Measurements from ENCODE around the gene NTRK1. TPM values are rescaled to one million over a fixed set of nuclear protein-coding genes. Genes with fewer than 3 reads are reported as not detected.

The NTRK1 gene
- polyA plus RNA-seq, 1 of the 3 experiments (the other 2 are of a cell fraction) = 0.97 TPM

- Histone ChIP-seq H3K27ac (ENCODE audit: low read depth in 2 of 2, low read length in 1 of 2) (no peak overlapping the region; a peak in 1 of 4 replicates), H3K79me2 (ENCODE audit: insufficient read depth) (no peaks in the 10 kb centered on the region), H3K36me3 (replicated peaks in 1 of 2; ENCODE audit: control insufficient read depth in 1 of 2, insufficient read depth in 2 of 2, low read length in 1 of 2) (no peaks in the 10 kb centered on the region), H3K4me2 (no peak overlapping the region), H3F3A (replicated peaks; ENCODE audit: insufficient read depth) (no peaks in the 10 kb centered on the region), H3K27me3 (ENCODE audit: insufficient read depth) (no peaks in the 10 kb centered on the region; the same call in 1 of the 2 replicates), H3K4me3 (ENCODE audit: low read depth in 2 of 2, low read length in 1 of 2) (no peak overlapping the region), H3K9me2 (no peaks in the 10 kb centered on the region), H3K9ac (no peak overlapping the region), H3K4me1 (ENCODE audit: control insufficient read depth in 1 of 2, insufficient read depth in 2 of 2, low read depth in 1 of 2, low read length in 1 of 2) (peaks cover 0 to 53% of the 10 kb centered on the region in 2 experiments; a peak in 1 of 4 replicates), H4K20me1 (ENCODE audit: insufficient read depth) (no peaks in the 10 kb centered on the region), H3K9me3 (no peaks in the 10 kb centered on the region), H2AFZ (ENCODE audit: low read depth) (no peak overlapping the region)
- CTCF ChIA-PET = interaction anchor here (0.9 to 21.6 kb wide), 10 partner anchors 8 to 225 kb away, joined by 3 to 455 read pairs (median 135); partner anchors contain the start of genes INSRR, ISG20L2, METTL25B and NTRK1
- WGBS (ENCODE audit: low lambda C conversion rate) = 67% methylated on average over 10 of the region's 10 CpGs
- TF ChIP-seq JUND (IDR thresholded peaks at IDR 0.05) (no peak), MAX (IDR thresholded peaks at IDR 0.05; ENCODE audit: low read depth) (no peak), GABPA (IDR thresholded peaks at IDR 0.05; ENCODE audit: low read depth) (no peak), MEF2A (IDR thresholded peaks at IDR 0.05; ENCODE audit: borderline replicate concordance, low read depth) (no peak), FOSL2 (IDR thresholded peaks at IDR 0.05; ENCODE audit: borderline replicate concordance, low read depth) (no peak), TEAD4 (IDR thresholded peaks at IDR 0.05; ENCODE audit: borderline replicate concordance, insufficient read depth) (no peak), MXI1 (IDR thresholded peaks at IDR 0.05; ENCODE audit: low read depth, low read length) (no peak), RXRA (IDR thresholded peaks at IDR 0.05; ENCODE audit: borderline replicate concordance, low read depth) (no peak), NFIC (IDR thresholded peaks at IDR 0.05; ENCODE audit: borderline replicate concordance) (no peak), RFX5 (IDR thresholded peaks at IDR 0.05; ENCODE audit: low read length) (no peak), FOXJ3 (CRISPR knock-in tag; IDR thresholded peaks at IDR 0.05) (no peak)
- DNase-seq = no peak
- POLR2A ChIA-PET = interaction anchor here (1.2 to 1.4 kb wide), 2 partner anchors 23 to 46 kb away, joined by 3 to 9 read pairs; no protein-coding TSS in a partner anchor
Measured at GRCh38 chr1:156884560-156885184, 24.0 kb downstream of the NTRK1 start.

GRCh38 chr1:156885314-156885713 lies 24.6 kb downstream of the NTRK1 start:
- Histone ChIP-seq H3K4me3 (ENCODE audit: low read depth in 2 of 2, low read length in 1 of 2) (no peak overlapping the region), H3K4me2 (no peak overlapping the region), H3F3A (replicated peaks; ENCODE audit: insufficient read depth) (peaks cover 4% of the 10 kb centered on the region), H4K20me1 (ENCODE audit: insufficient read depth) (no peaks in the 10 kb centered on the region), H3K79me2 (ENCODE audit: insufficient read depth) (no peaks in the 10 kb centered on the region), H3K27me3 (ENCODE audit: insufficient read depth) (no peaks in the 10 kb centered on the region; the same call in 1 of the 2 replicates), H2AFZ (ENCODE audit: low read depth) (no peak overlapping the region), H3K27ac (ENCODE audit: low read depth in 2 of 2, low read length in 1 of 2) (no peak overlapping the region), H3K36me3 (replicated peaks in 1 of 2; ENCODE audit: control insufficient read depth in 1 of 2, insufficient read depth in 2 of 2, low read length in 1 of 2) (no peaks in the 10 kb centered on the region), H3K9ac (no peak overlapping the region), H3K9me3 (no peaks in the 10 kb centered on the region), H3K4me1 (ENCODE audit: control insufficient read depth in 1 of 2, insufficient read depth in 2 of 2, low read depth in 1 of 2, low read length in 1 of 2) (peaks cover 0 to 56% of the 10 kb centered on the region in 2 experiments; a peak in 1 of 4 replicates), H3K9me2 (no peaks in the 10 kb centered on the region)
- ChIA-PET CTCF (interaction anchor here (0.9 to 21.6 kb wide), 9 partner anchors 16 to 195 kb away, joined by 3 to 455 read pairs (median 156); partner anchors contain the start of genes INSRR, ISG20L2, METTL25B and NTRK1), POLR2A (interaction anchor here (2.9 kb wide), 1 partner anchor 25 kb away, joined by 27 read pairs; the partner anchor contains the start of genes INSRR and NTRK1)
- no peak for DNase-seq
- TF ChIP-seq SIN3A (IDR thresholded peaks at IDR 0.05; ENCODE audit: borderline replicate concordance, low read depth, low read length) = no peak
- no peak for TF ChIP-seq YY1 (IDR thresholded peaks at IDR 0.05; ENCODE audit: low read depth)
- no peak for TF ChIP-seq MEF2A (IDR thresholded peaks at IDR 0.05; ENCODE audit: borderline replicate concordance, low read depth)
- no peak for TF ChIP-seq FOSL2 (IDR thresholded peaks at IDR 0.05; ENCODE audit: borderline replicate concordance, low read depth)
- no peak for TF ChIP-seq RAD21 (IDR thresholded peaks at IDR 0.05; ENCODE audit: low read length)
- TF ChIP-seq ELF1 (IDR thresholded peaks at IDR 0.05) = no peak
- TF ChIP-seq RCOR1 (IDR thresholded peaks at IDR 0.05; ENCODE audit: low read length) = no peak
- no peak for TF ChIP-seq TEAD4 (IDR thresholded peaks at IDR 0.05; ENCODE audit: borderline replicate concordance, insufficient read depth)
- TF ChIP-seq, protein P1, sequence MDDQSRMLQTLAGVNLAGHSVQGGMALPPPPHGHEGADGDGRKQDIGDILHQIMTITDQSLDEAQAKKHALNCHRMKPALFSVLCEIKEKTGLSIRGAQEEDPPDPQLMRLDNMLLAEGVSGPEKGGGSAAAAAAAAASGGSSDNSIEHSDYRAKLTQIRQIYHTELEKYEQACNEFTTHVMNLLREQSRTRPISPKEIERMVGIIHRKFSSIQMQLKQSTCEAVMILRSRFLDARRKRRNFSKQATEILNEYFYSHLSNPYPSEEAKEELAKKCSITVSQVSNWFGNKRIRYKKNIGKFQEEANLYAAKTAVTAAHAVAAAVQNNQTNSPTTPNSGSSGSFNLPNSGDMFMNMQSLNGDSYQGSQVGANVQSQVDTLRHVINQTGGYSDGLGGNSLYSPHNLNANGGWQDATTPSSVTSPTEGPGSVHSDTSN (IDR thresholded peaks at IDR 0.05) = no peak
- no peak for TF ChIP-seq RFX5 (IDR thresholded peaks at IDR 0.05; ENCODE audit: low read length)
- TF ChIP-seq, protein P2, sequence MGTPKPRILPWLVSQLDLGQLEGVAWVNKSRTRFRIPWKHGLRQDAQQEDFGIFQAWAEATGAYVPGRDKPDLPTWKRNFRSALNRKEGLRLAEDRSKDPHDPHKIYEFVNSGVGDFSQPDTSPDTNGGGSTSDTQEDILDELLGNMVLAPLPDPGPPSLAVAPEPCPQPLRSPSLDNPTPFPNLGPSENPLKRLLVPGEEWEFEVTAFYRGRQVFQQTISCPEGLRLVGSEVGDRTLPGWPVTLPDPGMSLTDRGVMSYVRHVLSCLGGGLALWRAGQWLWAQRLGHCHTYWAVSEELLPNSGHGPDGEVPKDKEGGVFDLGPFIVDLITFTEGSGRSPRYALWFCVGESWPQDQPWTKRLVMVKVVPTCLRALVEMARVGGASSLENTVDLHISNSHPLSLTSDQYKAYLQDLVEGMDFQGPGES (IDR thresholded peaks at IDR 0.05; ENCODE audit: low read depth, low read length) = no peak
- no peak for TF ChIP-seq NFIC (IDR thresholded peaks at IDR 0.05; ENCODE audit: borderline replicate concordance)
- TF ChIP-seq CHD2 (IDR thresholded peaks at IDR 0.05; ENCODE audit: low read length, partially characterized antibody) = no peak
- no peak for TF ChIP-seq GABPA (IDR thresholded peaks at IDR 0.05; ENCODE audit: low read depth)
- TF ChIP-seq GATA2 (CRISPR knock-in tag; IDR thresholded peaks at IDR 0.05) = no peak
- WGBS (ENCODE audit: low lambda C conversion rate) = 67% methylated on average over 1 of the region's 1 CpG
